Panc1 (cell line): ENCODE results near the gene SLC5A11. TPM values are rescaled to one million over a fixed set of nuclear protein-coding genes. Genes with fewer than 3 reads are reported as not detected.

ENCODE experiments used
- ATAC-seq: fragments of 200-7000 bp; cut with Tn5 transposase; 2 replicates; pipeline ENCODE4 v1.9.1; 2020; ENCODE audit warnings: mild to moderate bottlenecking, moderate library complexity
- BruUV-seq: library from RNA; stranded (reverse); fragments of 400-500 nt; replicated peaks from 2 replicates; lab custom pipeline; 2021; lab: Mats Ljungman, UMichigan
- CTCF ChIA-PET: fragments of 300-600 bp; sonication (Branson Sonifier 250); formaldehyde crosslinking; loops from one replicate; lab custom pipeline; 2022; ENCODE audit warnings: antibody characterized with exemption; lab: Charles Lee
- POLR2A ChIA-PET: fragments of 300-600 bp; sonication (Branson Sonifier 250); formaldehyde crosslinking; loops from one replicate; lab custom pipeline; 2022; ENCODE audit warnings: antibody characterized with exemption; lab: Charles Lee
- DNase-seq: peaks from one replicate; pipeline ENCODE4 v3.0.0-alpha.2; 2010; ENCODE audit warnings: low read depth, low spot score
- H3K27ac ChIP-seq: 2 replicates; pipeline ENCODE4 v1.5.1; 2011; ENCODE audit warnings: mild to moderate bottlenecking, low read length, inconsistent platforms
- H3K27me3 ChIP-seq: fragments of 200-500 bp; sonication (Bioruptor generic); 2 replicates; pipeline ENCODE4 v1.6.0; 2014; ENCODE audit warnings: low read length, inconsistent platforms; ENCODE audit not compliant: control insufficient read depth, insufficient read depth
- H3K36me3 ChIP-seq: fragments of 200-500 bp; sonication (Bioruptor generic); 2 replicates; pipeline ENCODE4 v1.5.1; 2014; ENCODE audit warnings: inconsistent platforms, mild to moderate bottlenecking, low read length, moderate library complexity; ENCODE audit not compliant: control insufficient read depth, insufficient read depth
- H3K4me1 ChIP-seq: 2 replicates; pipeline ENCODE4 v1.5.1; 2011; ENCODE audit warnings: inconsistent platforms, mild to moderate bottlenecking, low read length, moderate library complexity; ENCODE audit not compliant: control insufficient read depth, insufficient read depth
- H3K4me3 ChIP-seq, 2 experiments: 2 replicates each; pipeline ENCODE4 v1.5.1; 2011 to 2012; ENCODE audit warnings: low read depth in 2 of 2, low read length in 2 of 2, mild to moderate bottlenecking in 2 of 2, inconsistent platforms in 1 of 2, moderate library complexity in 1 of 2
- H3K9me3 ChIP-seq: fragments of 200-500 bp; sonication (Bioruptor generic); 2 replicates; pipeline ENCODE4 v1.5.1; 2014; ENCODE audit warnings: low read depth, mild to moderate bottlenecking, inconsistent platforms, low read length, moderate library complexity; ENCODE audit not compliant: control insufficient read depth, insufficient read depth
- CTCF ChIP-seq: fragments of 450-650 bp; IDR thresholded peaks from 2 replicates; pipeline ENCODE4 v1.5.1; 2017; ENCODE audit warnings: mild to moderate bottlenecking
- POLR2AphosphoS5 ChIP-seq: IDR thresholded peaks from 2 replicates; pipeline ENCODE4 v1.6.1; 2012; ENCODE audit warnings: mild to moderate bottlenecking, low read depth, low read length, moderate library complexity
- REST ChIP-seq, 2 experiments: IDR thresholded peaks; 2 replicates each; pipeline ENCODE4 v1.6.1; 2011 to 2012; ENCODE audit warnings: low read depth in 2 of 2, control low read depth in 1 of 2, low read length in 1 of 2, mild to moderate bottlenecking in 1 of 2, moderate library complexity in 1 of 2; ENCODE audit not compliant: insufficient read depth in 1 of 2
- SIN3A ChIP-seq: IDR thresholded peaks from 2 replicates; pipeline ENCODE4 v1.6.1; 2012; ENCODE audit warnings: low read depth, mild to moderate bottlenecking, low read length, moderate library complexity, borderline replicate concordance; ENCODE audit not compliant: insufficient read depth
- TCF7L2 ChIP-seq: IDR thresholded peaks from 2 replicates; pipeline ENCODE4 v1.6.1; 2011; ENCODE audit warnings: mild to moderate bottlenecking, low read depth, low read length, inconsistent platforms
- in situ Hi-C: cut with HindIII; loops from 2 replicates; pipeline ENCODE4 v1.10.0; 2016; ENCODE audit warnings: low sequenced_read_pairs, low pct_unique_long_range_greater_than_20kb
- intact Hi-C: fragments of 100-400 bp; cut with micrococcal nuclease; formaldehyde crosslinking; loops from one replicate; pipeline ENCODE4 v1.10.0; 2022; ENCODE audit not compliant: unreplicated experiment
- total RNA-seq: library from RNA; stranded (reverse); gene quantifications from one replicate; pipeline ENCODE4 v1.2.1, GENCODE V29; 2021; ENCODE audit not compliant: unreplicated experiment

The SLC5A11 gene
- total RNA-seq, 1 experiment from 2014 or later = 0.13 TPM

DNA sequence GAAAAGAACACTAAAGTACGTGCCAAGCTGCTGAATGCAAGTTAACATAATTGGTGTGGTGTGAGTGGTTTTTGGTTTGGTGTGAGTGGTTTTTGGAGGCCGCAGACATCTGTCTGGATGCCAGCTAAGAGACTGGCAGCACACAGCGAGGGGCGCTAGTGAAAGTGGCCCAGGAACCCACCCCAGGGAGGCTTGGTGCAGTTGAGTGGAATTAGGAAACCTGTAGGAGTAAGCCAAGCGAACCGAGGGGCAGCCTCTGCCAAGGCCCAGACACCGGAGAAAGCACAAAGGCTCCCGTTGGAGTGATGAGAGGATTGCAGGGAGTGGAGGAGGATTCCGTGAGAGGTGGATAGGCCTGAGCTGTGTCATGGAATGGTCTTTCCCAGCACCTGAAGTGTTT, 24.6 kb upstream of the SLC5A11 start:
- ChIA-PET POLR2A (no interaction called here), CTCF (interaction anchor here (0.5 kb wide), 1 partner anchor 234 kb away, joined by 3 read pairs; no protein-coding TSS in a partner anchor)
- no peaks in the 10 kb centered on the region for H3K27me3 ChIP-seq
- TF ChIP-seq CTCF (no peak), SIN3A (no peak), REST (IDR thresholded peaks at IDR 0.05; ENCODE audit: insufficient read depth in 1 of 2, low read depth in 2 of 2, low read length in 1 of 2) (no peak), TCF7L2 (no peak), POLR2AphosphoS5 (no peak)
- H3K36me3 ChIP-seq = peaks cover 60% of the 10 kb centered on the region
- BruUV-seq = no TSS peak
- no peak overlapping the region for H3K4me3 ChIP-seq
- H3K9me3 ChIP-seq = no peaks in the 10 kb centered on the region
- ATAC-seq (no peak), DNase-seq (no peak)
- H3K27ac ChIP-seq = no peak overlapping the region
- intact Hi-C loops (no loop called here), in situ Hi-C loops (loop anchor here (25.0 kb wide), 1 partner anchor 91 kb away; no protein-coding TSS in a partner anchor)
- no peaks in the 10 kb centered on the region for H3K4me1 ChIP-seq

DNA sequence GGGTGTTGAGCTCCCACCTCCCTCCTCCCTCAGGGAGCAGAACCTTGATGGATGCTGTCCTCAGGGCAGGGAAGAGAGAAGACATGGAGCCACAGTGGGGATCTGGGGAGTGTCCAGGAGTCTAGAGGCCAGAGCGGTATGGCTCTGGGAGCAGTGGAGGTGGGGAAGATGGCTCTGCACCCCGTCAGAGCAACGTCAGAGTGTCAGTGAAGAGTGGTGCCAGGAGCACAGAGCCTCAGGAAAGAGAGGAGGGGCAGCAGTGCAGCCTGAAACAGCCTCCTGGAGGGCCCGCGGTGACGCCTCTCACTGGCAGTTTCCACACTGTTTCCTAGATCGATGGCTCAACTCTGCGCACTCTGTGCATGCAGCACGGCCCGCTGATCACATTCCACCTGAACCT, 23.2 kb upstream of the SLC5A11 start:
- no peaks in the 10 kb centered on the region for H3K4me1 ChIP-seq
- no peak for TF ChIP-seq CTCF
- TF ChIP-seq SIN3A = no peak
- no peak for TF ChIP-seq TCF7L2
- no peak for TF ChIP-seq REST (IDR thresholded peaks at IDR 0.05; ENCODE audit: insufficient read depth in 1 of 2, low read depth in 2 of 2, low read length in 1 of 2)
- TF ChIP-seq POLR2AphosphoS5 = no peak
- no peak for DNase-seq
- in situ Hi-C loops (loop anchor here (25.0 kb wide), 1 partner anchor 90 kb away; no protein-coding TSS in a partner anchor), intact Hi-C loops (no loop called here)
- POLR2A ChIA-PET = no interaction called here
- BruUV-seq = no TSS peak
- peaks cover 48% of the 10 kb centered on the region for H3K36me3 ChIP-seq
- H3K27me3 ChIP-seq = no peaks in the 10 kb centered on the region
- peak; percentile 49 for ATAC-seq
- no peak overlapping the region for H3K4me3 ChIP-seq
- H3K27ac ChIP-seq = no peak overlapping the region
- CTCF ChIA-PET = no interaction called here
- H3K9me3 ChIP-seq = no peaks in the 10 kb centered on the region
